Measurements from ENCODE around the gene CA10.

CA10 gene

DNA sequence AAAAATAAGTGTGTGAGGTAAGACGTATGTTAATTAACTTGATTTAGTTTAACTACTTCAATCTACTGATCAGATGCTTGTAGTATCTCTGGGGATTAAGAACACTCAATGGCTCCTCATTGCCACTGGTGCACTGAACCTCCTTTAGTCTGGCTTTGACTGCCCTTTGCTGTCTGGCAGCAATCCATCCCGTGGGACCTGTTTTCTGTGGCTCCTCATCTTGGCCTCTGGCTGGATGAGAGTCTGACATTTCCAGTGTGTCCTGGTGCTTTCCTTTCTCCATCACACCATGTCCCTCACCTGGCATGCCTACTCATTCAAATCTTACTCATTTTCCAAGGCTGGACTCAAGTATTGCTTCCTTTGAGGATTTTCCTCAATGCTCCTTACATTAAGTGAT lies 212.2 kb downstream of the CA10 start:
- no peak for DNase-seq

DNA sequence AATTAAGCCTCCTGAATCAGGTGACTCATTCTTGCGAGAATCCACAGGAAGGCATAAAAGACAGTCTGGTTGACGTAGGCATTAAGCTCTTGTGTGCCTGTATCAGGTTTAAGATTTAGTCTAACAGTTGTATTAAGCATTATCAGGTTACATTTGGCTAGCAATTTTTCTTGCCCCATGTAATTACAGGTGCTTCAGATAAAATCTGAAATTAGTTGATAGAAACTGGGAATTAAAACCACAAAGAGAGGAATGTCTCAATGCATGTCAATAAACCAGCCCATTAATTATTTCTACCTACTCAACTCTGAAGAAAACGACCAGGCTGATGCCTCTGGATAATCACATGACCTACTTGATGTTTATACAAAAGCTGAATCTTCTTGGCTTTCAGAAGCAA lies 217.2 kb downstream of the CA10 start:
- DNase-seq, result no peak

DNA sequence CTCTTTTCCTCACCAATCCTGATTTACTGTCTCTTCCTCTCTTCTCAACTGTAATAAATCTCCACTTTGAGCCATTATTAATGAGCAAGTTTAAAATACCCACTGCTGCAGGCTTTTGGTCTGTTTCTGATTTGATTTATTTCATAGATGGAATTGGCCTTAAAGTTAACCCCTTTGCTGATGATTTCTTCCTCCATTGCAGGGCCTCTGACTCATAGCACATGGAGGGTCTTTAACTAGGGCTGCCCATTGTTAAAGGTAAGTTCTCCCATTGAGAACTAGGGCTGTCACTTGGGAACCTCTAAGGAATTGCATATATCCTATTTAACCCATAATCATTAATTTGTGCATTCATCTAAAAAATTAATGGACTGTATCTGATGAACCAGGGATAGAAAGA lies 221.2 kb downstream of the CA10 start:
- no peak for DNase-seq

DNA sequence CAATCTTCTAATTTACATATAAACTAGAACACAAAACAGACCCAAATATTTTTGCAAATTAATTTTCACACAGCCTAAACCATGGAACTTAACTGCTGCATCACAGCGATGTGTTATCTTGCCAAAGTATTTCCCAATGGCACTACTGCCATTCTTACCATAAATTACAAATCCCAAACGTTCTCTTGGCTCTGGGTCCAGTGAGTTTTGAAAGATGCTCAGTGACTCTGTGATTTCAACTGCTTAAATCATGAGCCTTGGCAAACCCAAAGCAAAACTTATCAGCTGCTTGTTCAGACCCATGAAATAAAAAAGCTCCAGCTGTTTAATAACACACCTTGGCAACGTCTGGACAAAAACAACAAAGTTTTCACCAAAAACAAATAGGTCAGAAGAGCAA lies 223.0 kb downstream of the CA10 start:
- DNase-seq, result no peak

DNA sequence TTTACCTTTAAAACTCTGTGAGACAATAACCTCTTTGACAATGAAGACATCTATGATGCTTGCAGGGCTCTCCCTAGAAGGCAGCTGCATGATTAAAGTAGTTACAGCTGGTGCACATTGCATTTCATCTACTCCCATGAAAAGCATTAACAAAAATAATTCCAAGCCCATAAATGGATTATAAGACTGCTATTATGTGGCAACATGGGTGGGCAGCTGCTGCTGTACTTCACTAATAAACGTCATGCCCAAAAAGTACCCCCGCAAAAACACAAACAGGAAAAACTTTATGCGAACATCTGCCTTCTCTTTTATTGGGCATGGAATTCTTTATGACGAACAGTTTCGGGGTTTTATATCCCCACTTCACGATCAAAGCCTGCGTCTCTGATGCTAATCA lies 224.9 kb downstream of the CA10 start:
- DNase-seq, result no peak

DNA sequence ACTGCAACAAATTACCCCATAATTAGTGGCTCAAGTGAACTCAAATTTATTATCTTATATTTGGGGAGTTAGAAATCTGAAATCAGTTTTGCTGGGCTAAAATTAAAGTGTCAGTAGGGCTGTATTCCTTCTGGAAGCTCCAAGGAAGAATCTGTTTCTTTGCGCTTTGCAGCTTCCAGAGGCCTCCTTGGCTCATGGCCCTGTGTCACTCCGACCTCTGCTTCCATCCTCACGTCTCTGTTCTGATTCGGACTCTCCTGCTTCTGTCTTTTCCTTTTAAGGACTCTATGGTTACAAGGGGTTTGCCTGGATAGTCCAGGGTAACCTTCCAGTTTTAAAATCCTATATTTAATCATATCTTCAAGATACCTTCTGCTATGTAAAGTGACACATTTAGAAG lies 232.1 kb downstream of the CA10 start:
- DNase-seq, result no peak

DNA sequence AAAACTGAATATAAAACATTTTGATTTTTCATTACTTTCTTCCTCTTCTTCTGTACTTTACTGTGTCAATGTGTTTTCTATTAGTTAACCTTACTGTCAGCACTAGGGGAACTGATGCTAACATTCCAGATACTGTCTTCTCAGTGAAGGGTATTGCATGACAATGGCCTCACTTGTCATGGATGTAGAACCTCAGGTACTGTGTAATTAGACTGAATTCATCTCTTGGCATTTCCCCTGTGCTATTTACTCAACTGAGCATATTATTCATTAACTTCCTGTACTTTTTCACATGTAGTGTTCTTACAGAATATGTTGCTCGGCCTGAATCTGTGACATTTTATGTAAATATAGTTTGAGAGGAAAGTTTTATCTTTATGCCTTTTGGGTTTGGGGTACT lies 237.0 kb downstream of the CA10 start:
- no peak for DNase-seq

DNA sequence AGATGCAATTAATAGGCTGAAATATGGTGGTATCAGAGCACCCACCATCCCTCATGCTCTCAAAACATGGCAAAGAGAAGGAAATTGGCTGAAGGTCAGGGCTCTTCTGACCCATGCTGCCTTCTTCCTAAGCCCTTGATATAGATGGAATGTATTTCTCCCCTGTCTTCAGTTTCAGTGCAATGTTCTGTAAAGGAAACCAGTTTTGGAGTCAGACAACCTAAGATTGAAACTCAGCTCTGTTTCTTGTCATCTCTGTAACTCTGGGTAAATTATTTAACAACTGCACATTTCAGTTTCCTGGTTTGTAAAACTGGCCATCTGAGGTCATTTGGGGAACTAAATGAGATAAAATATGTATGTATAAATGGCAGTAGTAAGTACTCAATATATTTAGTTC lies 243.9 kb downstream of the CA10 start:
- no peak for DNase-seq

DNA sequence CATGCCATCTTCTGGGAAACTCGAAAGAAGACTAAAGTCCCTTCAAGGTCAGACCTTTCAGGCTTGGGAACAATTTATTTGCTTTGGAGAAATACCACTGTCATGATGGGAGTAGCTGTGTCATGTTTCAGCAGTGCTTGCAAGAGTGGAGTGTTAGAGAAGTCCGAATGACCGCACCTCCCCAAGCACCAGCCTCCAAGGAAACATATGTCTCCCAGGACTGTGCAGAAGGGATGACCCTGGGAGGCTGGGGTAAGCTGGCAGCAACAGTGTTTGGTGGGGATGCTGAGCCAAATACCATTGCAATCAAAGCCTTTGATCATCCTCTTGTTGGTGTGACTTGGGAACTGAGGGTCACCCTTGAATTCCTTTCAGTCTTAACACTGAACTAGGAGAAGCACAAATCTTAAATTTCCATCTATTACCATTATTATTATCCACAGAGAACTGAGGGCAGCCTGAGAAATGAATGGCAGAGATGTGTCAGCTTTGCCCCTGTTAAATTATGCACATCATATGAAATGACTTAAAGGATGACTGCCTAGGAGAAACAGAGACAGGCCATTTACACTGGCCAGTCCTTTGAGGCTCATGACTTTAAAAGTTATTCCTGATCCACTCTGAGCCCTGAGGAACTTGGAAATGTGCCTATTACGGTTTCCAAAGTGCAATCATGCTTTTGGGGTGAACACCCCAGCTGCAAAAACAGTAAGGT lies 244.9 kb downstream of the CA10 start:
- no peak for DNase-seq

DNA sequence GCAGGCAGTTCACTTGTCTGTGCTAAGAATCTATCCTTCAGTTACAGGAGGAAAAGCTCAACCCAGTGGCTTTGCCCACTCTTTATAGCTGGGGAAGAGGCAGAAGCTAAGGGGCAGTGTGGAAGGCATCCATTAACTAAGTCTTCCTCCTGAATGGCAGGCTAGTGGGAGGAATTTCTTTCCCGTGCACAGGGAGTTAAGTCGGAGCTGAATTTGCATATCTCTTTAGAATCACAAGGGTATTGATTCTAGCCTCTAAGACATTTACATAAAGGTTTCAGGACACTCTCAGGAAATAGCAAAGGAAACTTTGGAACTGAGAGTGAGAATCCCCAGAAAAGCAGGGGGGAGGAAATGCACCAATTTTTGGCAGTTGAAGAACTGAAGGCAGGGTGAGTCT lies 245.6 kb downstream of the CA10 start:
- DNase-seq, result no peak

DNA sequence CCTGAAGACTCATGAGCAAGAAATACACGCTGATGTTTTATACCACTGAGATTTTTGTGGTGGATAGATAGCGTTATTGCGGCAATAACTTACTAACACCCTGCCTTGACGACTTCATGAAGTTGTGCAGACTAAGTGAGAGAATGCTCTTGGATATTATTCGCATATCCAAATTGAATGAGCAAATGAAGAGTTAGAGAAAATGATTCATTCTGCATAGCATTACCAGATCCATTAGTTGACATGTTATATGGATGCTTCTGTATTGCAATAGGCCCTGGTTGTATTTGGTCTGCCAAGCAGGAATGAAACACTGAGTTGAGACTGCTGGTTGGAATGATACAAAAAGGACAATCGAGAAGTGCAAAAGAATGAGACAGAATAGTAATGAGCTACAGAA lies 247.3 kb downstream of the CA10 start:
- no peak for DNase-seq

DNA sequence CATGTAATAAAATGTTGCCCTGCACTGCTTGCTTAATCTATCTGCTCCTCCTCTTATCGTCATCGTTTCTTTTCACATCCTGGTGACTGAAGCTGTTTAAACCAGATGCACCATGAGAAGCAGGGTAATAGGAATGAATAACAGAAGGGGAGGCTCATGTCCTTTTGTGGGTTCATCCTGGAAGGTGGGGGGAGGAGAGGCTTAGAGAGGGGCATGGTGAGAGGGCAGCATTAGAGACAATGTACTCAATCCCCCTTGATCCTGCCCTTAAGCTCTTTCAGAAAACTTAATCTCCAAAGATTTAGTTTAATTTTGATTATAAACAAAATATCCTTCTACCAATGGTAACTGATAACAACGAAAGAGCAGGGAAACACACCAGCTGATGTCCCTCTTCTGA lies 248.5 kb downstream of the CA10 start:
- no peak for DNase-seq

DNA sequence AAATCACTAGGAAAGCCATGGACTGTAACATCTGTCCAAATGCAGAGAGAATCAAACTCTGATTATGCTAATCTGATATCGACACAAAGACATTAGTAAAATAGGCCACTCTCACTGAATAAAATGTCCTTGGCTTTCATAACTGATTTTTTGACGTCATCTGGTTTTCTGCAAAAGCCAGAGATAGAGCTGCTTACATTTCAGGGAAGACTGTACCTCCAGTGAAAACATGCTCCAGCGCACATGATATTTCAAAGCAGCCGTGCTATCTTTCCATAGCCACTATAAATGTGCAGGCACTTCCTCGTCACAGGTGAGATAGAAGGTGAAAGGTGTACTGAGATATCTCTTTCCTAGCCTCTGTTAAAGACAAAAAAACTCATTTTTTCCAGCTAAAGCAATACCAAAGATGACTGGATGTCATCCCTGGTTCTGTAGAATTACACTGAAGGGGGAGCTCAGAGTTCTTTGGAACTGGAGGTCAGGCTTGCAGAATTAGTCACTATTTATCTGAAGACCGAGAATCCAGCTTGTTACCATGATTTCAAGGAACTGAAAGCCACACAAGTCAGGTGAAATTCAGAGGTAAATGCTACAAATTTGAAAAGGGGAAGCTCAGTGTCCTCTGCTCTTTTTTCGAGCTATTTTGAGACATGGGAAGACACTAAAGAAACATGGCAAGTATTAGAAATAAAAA lies 249.5 kb downstream of the CA10 start:
- no peak for DNase-seq

DNA sequence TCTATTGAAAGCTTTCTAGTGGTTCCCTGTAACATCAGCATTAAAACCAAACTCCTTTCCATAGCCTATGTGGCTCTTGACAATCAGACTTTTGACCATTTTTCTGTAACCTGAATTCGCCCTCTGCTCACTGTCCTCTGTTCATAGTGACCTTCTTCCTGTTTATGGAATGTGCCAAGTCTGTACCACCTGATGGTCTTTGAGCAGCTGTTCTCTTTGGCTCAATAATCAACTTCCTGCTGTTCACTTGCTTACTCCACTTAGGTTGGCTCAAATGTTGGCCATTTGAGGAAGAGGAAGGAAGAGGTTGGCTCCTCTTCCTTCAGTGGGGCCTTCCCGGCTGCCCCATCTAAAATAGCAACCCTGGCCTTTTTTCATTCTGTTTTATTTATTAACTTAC lies 251.5 kb downstream of the CA10 start:
- no peak for DNase-seq

DNA sequence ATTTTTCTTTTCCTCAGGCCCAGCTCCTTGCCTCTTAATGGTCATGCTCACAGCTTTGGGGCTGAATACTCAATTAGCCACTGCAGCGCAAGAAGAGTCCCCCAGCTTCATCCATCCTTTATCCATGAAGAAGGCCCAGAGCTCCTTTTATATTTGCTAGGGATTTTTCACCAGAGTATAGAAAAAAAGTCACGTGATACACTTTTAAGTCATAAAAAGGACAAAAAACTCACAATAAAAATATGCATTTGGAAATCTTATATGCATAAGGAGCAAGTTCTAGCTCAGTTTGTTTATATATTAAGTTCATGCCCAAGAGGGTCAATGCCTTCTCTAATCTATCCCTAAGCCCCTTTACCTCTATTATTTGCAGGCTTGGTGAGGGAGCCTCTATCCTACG lies 254.1 kb downstream of the CA10 start:
- no peak for DNase-seq

DNA sequence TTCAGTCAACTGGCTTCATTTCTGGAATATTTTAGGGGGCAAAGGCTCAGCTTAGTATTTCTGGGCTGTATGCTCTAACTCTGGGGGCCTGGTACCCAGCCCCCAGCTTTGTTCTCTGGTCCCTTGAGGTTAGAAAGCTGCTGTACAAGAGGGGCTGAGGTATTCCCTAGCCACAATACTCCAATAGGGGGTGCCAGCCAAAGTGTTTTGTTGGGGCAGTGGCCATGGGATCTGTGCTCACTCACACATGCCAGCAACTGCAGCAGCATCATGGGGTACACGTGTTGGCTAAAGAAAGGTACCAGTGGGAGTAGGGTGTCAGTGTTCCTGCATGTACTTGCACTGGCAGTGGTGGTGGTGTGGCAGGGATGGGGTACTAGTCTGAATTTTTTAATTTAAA lies 257.3 kb downstream of the CA10 start:
- DNase-seq, result no peak

DNA sequence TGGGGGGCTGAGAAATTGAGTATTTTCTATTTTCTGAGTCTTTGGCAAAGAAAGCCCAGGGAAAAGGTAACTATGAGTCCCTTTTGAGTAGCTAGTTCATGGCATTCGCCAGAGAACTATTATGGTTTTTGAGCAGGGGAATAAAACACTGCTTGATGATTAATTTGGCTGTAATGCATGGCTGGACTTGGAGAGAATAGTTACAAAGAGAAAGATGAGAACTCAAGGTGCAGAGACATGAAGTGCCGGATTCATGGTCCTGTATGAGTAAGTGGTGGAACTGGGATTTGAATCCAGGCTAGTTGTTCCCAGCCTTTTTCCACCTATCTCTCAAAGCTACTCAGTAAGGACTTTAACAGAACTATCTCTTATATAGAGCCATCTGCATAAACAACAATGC lies 266.6 kb downstream of the CA10 start:
- DNase-seq, result no peak

DNA sequence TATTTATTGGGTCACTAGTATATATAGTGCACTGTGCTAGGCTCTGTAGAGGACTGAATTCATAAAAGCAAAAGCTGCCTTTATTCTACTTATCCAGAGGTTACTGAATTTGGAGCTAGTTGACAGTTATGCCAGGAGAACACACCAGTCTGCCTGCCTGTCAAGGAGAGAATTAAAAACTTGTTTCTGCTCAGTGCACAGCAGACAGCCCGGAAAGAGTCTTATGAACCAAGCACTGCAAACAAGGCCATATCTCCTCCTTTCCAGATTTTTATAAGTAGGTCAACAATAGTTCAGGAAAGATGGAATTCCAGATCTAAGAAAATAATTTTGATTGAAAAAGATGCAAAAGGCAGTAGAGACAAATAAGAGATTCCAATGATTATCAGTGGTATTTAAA lies 267.8 kb downstream of the CA10 start:
- DNase-seq, result no peak

DNA sequence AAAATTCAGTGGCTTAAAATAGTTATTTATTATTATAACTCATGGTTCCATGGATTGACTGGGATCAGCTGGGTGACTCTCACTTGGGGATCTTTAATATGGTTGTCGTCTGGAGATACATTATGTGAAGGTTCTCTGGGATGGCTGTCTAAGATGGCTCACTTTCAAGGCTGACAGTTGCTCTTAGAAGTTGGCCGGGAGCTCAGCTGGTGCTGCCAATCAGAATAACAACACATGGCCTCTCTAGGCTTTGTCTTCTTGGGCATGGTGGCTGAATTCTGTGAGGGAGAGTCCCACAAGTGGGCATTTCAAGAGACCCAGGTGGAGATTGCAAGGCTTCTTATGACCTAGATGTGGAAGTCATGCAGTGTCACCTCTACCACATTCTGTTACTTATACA lies 269.7 kb downstream of the CA10 start:
- DNase-seq, result no peak

DNA sequence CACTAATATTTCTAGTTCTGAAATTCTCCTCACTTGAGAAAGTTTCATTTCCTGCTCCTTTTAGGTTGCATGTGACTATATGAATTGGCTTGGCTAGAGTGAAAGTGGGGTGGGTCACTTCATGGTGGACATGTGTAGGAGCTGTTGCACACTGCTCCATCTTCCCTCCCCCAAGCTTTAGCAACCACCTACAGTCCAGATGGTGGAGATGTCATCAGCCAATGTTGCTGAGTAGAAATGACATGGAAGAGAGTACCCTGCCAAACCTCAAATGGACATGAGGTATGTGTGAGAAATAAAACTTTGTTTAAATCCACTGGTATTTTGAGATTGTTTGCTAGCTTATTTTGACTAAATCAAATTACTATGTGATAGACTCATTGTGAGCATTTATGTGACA lies 281.5 kb downstream of the CA10 start:
- no peak for DNase-seq

DNA sequence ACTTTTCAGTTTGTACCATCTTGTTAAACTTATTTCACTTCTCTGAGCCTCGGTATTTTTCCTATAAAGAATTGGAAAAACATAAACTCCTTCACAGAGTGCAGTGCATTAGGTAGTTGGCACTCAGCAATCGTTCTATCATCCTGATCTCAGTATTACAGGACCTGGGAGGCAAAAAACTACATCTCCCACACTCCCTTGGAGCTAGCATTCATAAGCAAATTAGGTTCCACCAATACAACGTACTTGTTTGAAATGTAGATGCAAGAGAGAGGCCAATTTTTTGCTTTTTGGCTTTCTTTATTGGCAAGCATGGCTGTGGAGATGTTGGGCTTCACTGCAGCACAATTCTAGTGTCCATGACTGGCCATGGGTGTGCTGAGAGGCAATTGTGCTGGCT lies 285.2 kb downstream of the CA10 start:
- DNase-seq, result no peak

DNA sequence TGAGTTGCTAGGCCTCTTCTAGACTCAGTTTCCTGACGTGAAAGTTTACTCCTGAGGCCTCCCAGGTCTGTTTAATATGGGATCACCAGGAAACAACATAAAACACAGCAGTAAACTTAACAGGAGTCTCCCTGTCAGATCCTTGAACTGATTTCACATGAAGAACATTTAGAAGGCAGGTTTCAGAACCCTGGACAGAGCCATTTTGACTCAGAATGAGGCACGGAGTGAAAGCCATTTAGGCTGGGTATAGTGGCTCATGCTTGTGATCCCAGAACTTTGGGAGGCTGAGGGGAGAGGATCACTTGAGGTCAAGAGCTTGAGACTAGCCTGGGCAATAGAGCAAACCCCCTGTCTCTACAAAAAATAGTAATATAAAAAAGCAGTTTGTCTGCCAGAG lies 289.1 kb downstream of the CA10 start:
- no peak for DNase-seq

DNA sequence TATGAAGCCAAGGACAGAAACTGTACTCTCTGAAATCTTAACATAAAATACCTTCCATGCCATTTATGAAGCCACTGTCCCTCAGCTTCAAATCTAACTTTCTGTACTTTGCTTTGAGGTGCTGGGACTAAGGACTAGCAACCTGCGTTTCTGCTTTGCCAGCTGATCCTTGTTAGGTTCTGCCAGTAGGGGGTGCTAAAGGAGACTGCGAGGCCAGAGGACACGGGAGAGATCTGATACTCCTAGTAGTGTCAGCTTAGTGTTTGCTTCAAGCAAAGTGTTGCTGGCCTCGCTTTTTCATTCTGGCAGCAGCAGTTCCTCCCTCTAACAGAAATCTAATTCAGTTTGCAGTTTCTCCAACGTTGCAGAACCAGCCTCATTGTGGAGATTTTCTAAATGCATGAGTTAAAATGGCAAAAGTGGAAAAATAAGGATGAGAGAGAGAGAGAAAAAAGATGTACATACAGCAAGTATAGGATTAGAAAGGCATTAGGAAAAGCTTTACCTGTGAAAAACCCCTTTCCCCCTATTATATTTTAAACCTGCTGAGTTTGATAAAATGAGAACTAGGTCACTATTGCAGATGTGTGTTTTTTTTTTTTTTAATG lies 297.5 kb downstream of the CA10 start:
- no peak for DNase-seq

DNA sequence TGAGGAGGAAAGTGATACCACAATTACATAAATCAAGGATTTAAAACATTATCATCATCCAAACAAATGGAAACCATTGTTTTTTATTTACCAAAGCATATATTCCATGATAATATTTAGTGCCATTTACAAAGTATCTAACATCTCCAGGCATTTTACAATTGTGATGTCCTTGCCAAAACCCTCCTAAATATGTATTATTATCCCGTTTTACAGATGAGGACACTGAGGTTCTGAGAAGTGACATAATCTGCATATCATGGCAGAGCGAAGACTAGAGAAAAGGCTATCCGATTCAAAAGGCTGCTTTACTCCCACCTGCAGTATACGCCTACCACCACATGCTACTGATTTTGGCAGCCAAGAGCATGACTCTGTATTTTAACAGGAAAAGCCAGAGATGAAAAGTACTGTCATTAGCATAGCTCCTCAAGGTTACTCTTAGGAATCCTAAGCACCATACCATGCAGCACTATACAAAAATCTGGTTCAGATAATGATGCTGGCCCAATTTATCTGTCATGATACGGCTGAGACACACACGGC lies 301.4 kb downstream of the CA10 start:
- no peak for DNase-seq
